Prostate gland (tissue), 2 donors: Measurements from ENCODE around the gene PCDHGC5. TPM values are rescaled to one million over a fixed set of nuclear protein-coding genes. Genes with fewer than 3 reads are reported as not detected.

Experiments used
- DNase-seq: peaks from one replicate; pipeline ENCODE4 v3.0.0-alpha.2; 2019; ENCODE audit warnings: low spot score
- H3K27ac ChIP-seq, 2 donors: fragments of 200-600 bp; sonication (generic); 2 replicates each; pipeline ENCODE4 v1.5.1; 2017 to 2019
- H3K27me3 ChIP-seq: fragments of 200-600 bp; sonication (generic); replicated peaks from 2 replicates; pipeline ENCODE4 v1.5.1; 2019; ENCODE audit not compliant: insufficient read depth
- H3K36me3 ChIP-seq, 2 donors: fragments of 200-600 bp; sonication (generic); 1 replicate in 1 of 2; 2 replicates in 1 of 2; pipeline versions ENCODE4 v1.5.1 to v1.8.1; 2017 to 2019
- H3K4me1 ChIP-seq: fragments of 200-600 bp; sonication (generic); replicated peaks from 2 replicates; pipeline ENCODE4 v1.5.1; 2019
- H3K4me3 ChIP-seq, 2 donors: fragments of 200-600 bp; sonication (generic); 2 replicates each; pipeline ENCODE4 v1.5.1; 2017 to 2019
- H3K9me3 ChIP-seq: fragments of 200-600 bp; sonication (generic); 2 replicates; pipeline ENCODE4 v1.5.1; 2017
- CTCF ChIP-seq, 4 experiments: fragments of 200-600 bp in 2 of 4; fragments of 450-650 bp in 2 of 4; sonication (generic) in 2 of 4; IDR thresholded peaks; 1 replicate in 3 of 4; 2 replicates in 1 of 4; pipeline ENCODE4 v1.5.1; 2016 to 2019; ENCODE audit warnings: antibody characterized with exemption in 4 of 4, mild to moderate bottlenecking in 2 of 4, moderate library complexity in 2 of 4
- POLR2A ChIP-seq: fragments of 450-650 bp; IDR thresholded peaks from one replicate; pipeline ENCODE4 v1.6.1; 2016; ENCODE audit warnings: antibody characterized with exemption, mild to moderate bottlenecking
- POLR2AphosphoS5 ChIP-seq: sonication (generic); formaldehyde crosslinking; IDR thresholded peaks from one replicate; pipeline ENCODE4 v1.6.1; 2017; ENCODE audit warnings: antibody characterized with exemption
- WGBS: methylation state at CpG from one replicate; pipeline ENCODE4 v1.1.5; 2018; 5-methylcytosine and 5-hydroxymethylcytosine counted together
- intact Hi-C: fragments of 100-400 bp; cut with DNase I; formaldehyde crosslinking; loops from one replicate; pipeline ENCODE4 v1.14.2; 2022
- total RNA-seq, 2 donors: library from RNA; depleted of rRNA; stranded (reverse); fragments of >200 nt; gene quantifications; one replicate each; pipeline ENCODE4 v1.1.0, GENCODE V29; 2016

The PCDHGC5 gene
- total RNA-seq, 2 donors from 2014 or later = 0.96 to 2.7 TPM

GRCh38 chr5:141496038-141496437, 7.2 kb downstream of the PCDHGC5 start:
- H3K27ac ChIP-seq = no peak overlapping the region
- no peaks in the 10 kb centered on the region for H3K9me3 ChIP-seq
- intact Hi-C loops = no loop called here
- H3K27me3 ChIP-seq = no peaks in the 10 kb centered on the region
- TF ChIP-seq POLR2A (no peak), POLR2AphosphoS5 (no peak), CTCF (IDR thresholded peaks at IDR 0.05) (no peak)
- WGBS = 54% methylated on average over 4 of the region's 4 CpGs
- no peaks in the 10 kb centered on the region for H3K4me1 ChIP-seq
- DNase-seq = no peak
- no peak overlapping the region for H3K4me3 ChIP-seq
- no peaks in the 10 kb centered on the region for H3K36me3 ChIP-seq

DNA sequence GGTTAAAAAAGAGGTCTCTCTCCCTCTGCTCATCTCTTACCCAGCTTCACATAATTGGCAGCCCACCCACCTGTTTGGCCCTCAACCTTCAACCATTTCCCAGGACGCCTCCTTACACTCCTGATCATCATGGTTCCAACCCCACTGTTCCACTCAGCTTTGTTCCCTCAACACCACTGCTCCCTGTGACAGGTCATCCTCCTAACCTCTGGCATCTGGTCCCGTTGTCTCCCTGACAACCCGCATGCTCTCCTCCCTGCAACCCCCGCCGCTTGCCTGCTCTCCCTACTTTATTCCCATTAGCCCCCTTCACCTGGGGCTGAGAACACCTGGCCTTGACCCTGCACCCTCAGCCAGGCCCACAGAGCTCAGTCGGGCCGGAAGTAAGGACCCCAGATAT, 12.9 kb downstream of the PCDHGC5 start:
- H3K36me3 ChIP-seq = no peaks in the 10 kb centered on the region
- TF ChIP-seq CTCF (IDR thresholded peaks at IDR 0.05) (no peak), POLR2AphosphoS5 (no peak), POLR2A (no peak)
- no peak overlapping the region for H3K4me3 ChIP-seq
- no peaks in the 10 kb centered on the region for H3K4me1 ChIP-seq
- intact Hi-C loops = no loop called here
- H3K9me3 ChIP-seq = no peaks in the 10 kb centered on the region
- 73% methylated on average over 7 of the region's 7 CpGs for WGBS
- no peak overlapping the region for H3K27ac ChIP-seq
- no peak for DNase-seq
- no peaks in the 10 kb centered on the region for H3K27me3 ChIP-seq

- TF ChIP-seq POLR2A = no peak
- no peak for TF ChIP-seq CTCF (IDR thresholded peaks at IDR 0.05)
- no peak for TF ChIP-seq POLR2AphosphoS5
- no peak for DNase-seq
- H3K27ac ChIP-seq = no peak overlapping the region
- WGBS = 100% methylated on average over 2 of the region's 2 CpGs
- no peaks in the 10 kb centered on the region for H3K4me1 ChIP-seq
- intact Hi-C loops = no loop called here
- H3K9me3 ChIP-seq = no peaks in the 10 kb centered on the region
- no peaks in the 10 kb centered on the region for H3K27me3 ChIP-seq
- H3K4me3 ChIP-seq = no peak overlapping the region
- H3K36me3 ChIP-seq = no peaks in the 10 kb centered on the region
These were observed 14.8 kb downstream of the PCDHGC5 start for GRCh38 chr5:141503681-141504080.

DNA sequence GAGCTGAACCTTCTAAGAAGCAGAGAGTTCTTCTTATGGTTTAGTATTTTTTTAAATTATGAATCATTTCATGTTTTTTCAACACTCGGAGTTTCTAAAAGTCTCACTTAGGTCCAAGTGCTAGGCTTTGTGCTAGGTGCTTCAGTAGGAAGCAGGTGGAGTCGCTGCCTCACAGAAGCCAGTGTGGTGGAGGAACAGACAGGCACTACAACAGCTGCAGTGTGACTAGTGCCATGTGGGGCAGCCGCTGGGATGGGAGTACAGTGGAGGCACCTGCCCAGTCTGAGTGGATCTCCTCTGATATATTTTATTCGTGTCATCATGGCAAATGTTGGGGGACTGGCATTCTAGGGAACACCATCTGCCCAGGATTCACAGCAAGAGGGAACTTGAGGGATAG, 15.3 kb downstream of the PCDHGC5 start:
- 92% methylated on average over 4 of the region's 4 CpGs for WGBS
- H3K4me3 ChIP-seq = no peak overlapping the region
- no peaks in the 10 kb centered on the region for H3K36me3 ChIP-seq
- DNase-seq = no peak
- no peaks in the 10 kb centered on the region for H3K4me1 ChIP-seq
- no peaks in the 10 kb centered on the region for H3K9me3 ChIP-seq
- intact Hi-C loops = no loop called here
- H3K27ac ChIP-seq = no peak overlapping the region
- no peaks in the 10 kb centered on the region for H3K27me3 ChIP-seq
- no peak for TF ChIP-seq POLR2A
- no peak for TF ChIP-seq POLR2AphosphoS5
- no peak for TF ChIP-seq CTCF (IDR thresholded peaks at IDR 0.05)

DNA sequence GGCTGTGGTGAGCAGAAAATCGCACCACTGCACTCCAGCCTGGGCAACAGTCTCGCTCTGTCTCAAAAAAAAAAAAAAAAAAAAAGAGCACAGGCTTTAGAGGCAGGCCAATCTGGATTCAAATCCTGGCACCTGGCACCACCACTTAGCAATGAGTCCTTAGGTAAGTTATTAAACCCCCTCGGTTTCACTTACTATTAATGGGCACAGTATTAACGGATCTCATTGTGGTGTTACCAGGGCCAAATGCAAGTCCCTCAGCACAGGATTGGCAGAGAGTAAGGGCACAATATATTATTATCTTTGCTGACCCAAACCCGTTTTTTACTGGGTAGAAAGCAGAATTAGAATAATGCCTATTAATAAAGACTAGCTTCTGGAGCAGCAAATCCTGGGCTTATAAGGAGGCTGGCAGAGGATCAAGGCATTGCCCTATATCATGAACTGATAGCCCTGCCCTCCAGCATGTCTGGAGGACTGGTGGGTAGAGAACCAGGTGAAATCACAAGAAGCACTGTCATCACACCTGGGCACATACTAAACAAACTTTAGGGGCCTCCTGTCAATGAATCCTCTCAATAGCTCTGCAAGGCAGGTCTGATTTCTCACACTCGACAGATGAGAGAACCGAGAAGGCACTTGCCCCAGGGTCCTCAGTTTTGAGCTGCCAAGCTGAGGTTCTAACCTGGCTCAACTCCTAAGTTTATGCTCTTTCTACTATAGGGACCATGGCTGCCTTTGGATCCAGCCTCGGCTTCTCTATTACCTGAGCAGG, 17.7 kb downstream of the PCDHGC5 start:
- no peaks in the 10 kb centered on the region for H3K9me3 ChIP-seq
- peak overlapping the region in 1 of 2 donors; percentile 56 for H3K27ac ChIP-seq
- intact Hi-C loops = no loop called here
- no peaks in the 10 kb centered on the region for H3K27me3 ChIP-seq
- H3K4me3 ChIP-seq = no peak overlapping the region
- no peaks in the 10 kb centered on the region for H3K36me3 ChIP-seq
- TF ChIP-seq CTCF (IDR thresholded peaks at IDR 0.05) = no peak
- TF ChIP-seq POLR2AphosphoS5 = no peak
- TF ChIP-seq POLR2A = no peak
- H3K4me1 ChIP-seq = no peaks in the 10 kb centered on the region
- WGBS = 69% methylated on average over 8 of the region's 8 CpGs
- no peak for DNase-seq
